Hepatocyte (in vitro differentiated cells): ENCODE measurements around the gene SUGP2. TPM values are rescaled to one million over a fixed set of nuclear protein-coding genes. Genes with fewer than 3 reads are reported as not detected.

ENCODE experiments used
- DNase-seq: peaks from one replicate; pipeline ENCODE4 v3.0.0-alpha.2; 2016; ENCODE audit warnings: low spot score
- H2AFZ ChIP-seq: fragments of 200-600 bp; sonication (generic); 2 replicates; pipeline ENCODE4 v1.6.0; 2016; ENCODE audit warnings: antibody characterized with exemption, mild to moderate bottlenecking
- H3K27ac ChIP-seq: fragments of 200-600 bp; sonication (generic); 2 replicates; pipeline ENCODE4 v1.5.1; 2016; ENCODE audit warnings: mild to moderate bottlenecking
- H3K27me3 ChIP-seq: fragments of 200-600 bp; sonication (generic); 2 replicates; pipeline ENCODE4 v1.6.1; 2016
- H3K36me3 ChIP-seq: fragments of 200-600 bp; sonication (generic); replicated peaks from 2 replicates; pipeline ENCODE4 v1.5.1; 2016; ENCODE audit warnings: low read depth; ENCODE audit not compliant: insufficient read depth
- H3K4me1 ChIP-seq: fragments of 200-600 bp; sonication (generic); 2 replicates; pipeline ENCODE4 v1.5.1; 2016; ENCODE audit warnings: mild to moderate bottlenecking, moderate library complexity; ENCODE audit not compliant: insufficient read depth
- H3K4me2 ChIP-seq: fragments of 200-600 bp; sonication (generic); 2 replicates; pipeline ENCODE4 v1.6.0; 2016
- H3K4me3 ChIP-seq: fragments of 200-600 bp; sonication (generic); 2 replicates; pipeline ENCODE4 v1.5.1; 2016; ENCODE audit warnings: mild to moderate bottlenecking
- H3K79me2 ChIP-seq: fragments of 200-600 bp; sonication (generic); 2 replicates; pipeline ENCODE4 v1.6.0; 2017; ENCODE audit warnings: mild to moderate bottlenecking
- H3K9me2 ChIP-seq: fragments of 200-600 bp; sonication (generic); replicated peaks from 2 replicates; pipeline ENCODE4 v1.6.0; 2017; ENCODE audit warnings: mild to moderate bottlenecking; ENCODE audit not compliant: insufficient read depth
- H3K9me3 ChIP-seq: fragments of 200-600 bp; sonication (generic); 2 replicates; pipeline ENCODE4 v1.5.1; 2016; ENCODE audit warnings: low read depth, mild to moderate bottlenecking
- H4K20me1 ChIP-seq: fragments of 200-600 bp; sonication (generic); 2 replicates; pipeline ENCODE4 v1.6.0; 2016; ENCODE audit warnings: mild to moderate bottlenecking; ENCODE audit not compliant: insufficient read depth, poor library complexity, severe bottlenecking
- CTCF ChIP-seq: fragments of 200-600 bp; sonication (generic); IDR thresholded peaks from 2 replicates; pipeline ENCODE4 v1.5.1; 2016; ENCODE audit warnings: antibody characterized with exemption, mild to moderate bottlenecking; ENCODE audit not compliant: poor library complexity
- EZH2 ChIP-seq: fragments of 200-600 bp; sonication (generic); IDR thresholded peaks from 2 replicates; pipeline ENCODE4 v1.6.1; 2016; ENCODE audit warnings: antibody characterized with exemption, mild to moderate bottlenecking, borderline replicate concordance
- EZH2phosphoT487 ChIP-seq: fragments of 200-600 bp; sonication (generic); IDR thresholded peaks from one replicate; pipeline ENCODE4 v1.6.1; 2018; ENCODE audit warnings: antibody characterized with exemption, mild to moderate bottlenecking, low read depth, moderate library complexity; ENCODE audit not compliant: unreplicated experiment, severe bottlenecking
- WGBS: methylation state at CpG from one replicate; pipeline ENCODE4 v1.1.6; 2016; ENCODE audit warnings: low lambda C conversion rate; ENCODE audit errors: missing lambda C conversion rate; 5-methylcytosine and 5-hydroxymethylcytosine counted together
- polyA plus RNA-seq: library from polyadenylated mRNA; unstranded; fragments of >200 nt; fragmentation: Nextera tagmentation; extraction: Ambion mirVana; gene quantifications from 2 replicates; pipeline ENCODE4 v1.2.1, GENCODE V29; 2016
- total RNA-seq: library from RNA; depleted of rRNA; stranded (reverse); fragments of >200 nt; gene quantifications from 2 replicates; pipeline ENCODE4 v1.2.3, GENCODE V29; 2014

Gene SUGP2
- total and polyA plus RNA-seq, 2 experiments from 2014 or later, result 36.4 to 51.0 TPM

GRCh38 chr19:19049406-19049805 lies 16.1 kb upstream of the SUGP2 start:
- Histone ChIP-seq H3K79me2 (no peaks in the 10 kb centered on the region), H3K4me1 (no peaks in the 10 kb centered on the region), H3K4me2 (no peak overlapping the region), H3K27ac (no peak overlapping the region), H3K36me3 (no peaks in the 10 kb centered on the region), H3K9me3 (no peaks in the 10 kb centered on the region), H3K4me3 (no peak overlapping the region), H4K20me1 (no peaks in the 10 kb centered on the region), H3K9me2 (no peaks in the 10 kb centered on the region), H2AFZ (no peak overlapping the region), H3K27me3 (no peaks in the 10 kb centered on the region)
- TF ChIP-seq CTCF, result no peak
- WGBS, result 99% methylated on average over 2 of the region's 2 CpGs
- no peak for DNase-seq

GRCh38 chr19:19043881-19044280 lies 10.6 kb upstream of the SUGP2 start:
- Histone ChIP-seq H3K9me2 (no peaks in the 10 kb centered on the region), H4K20me1 (peaks cover 3% of the 10 kb centered on the region), H3K4me2 (no peak overlapping the region), H2AFZ (no peak overlapping the region), H3K79me2 (peaks cover 34% of the 10 kb centered on the region), H3K27me3 (no peaks in the 10 kb centered on the region), H3K27ac (no peak overlapping the region), H3K4me3 (no peak overlapping the region), H3K4me1 (no peaks in the 10 kb centered on the region), H3K9me3 (no peaks in the 10 kb centered on the region), H3K36me3 (no peaks in the 10 kb centered on the region)
- no peak for DNase-seq
- TF ChIP-seq EZH2phosphoT487 (no peak), CTCF (no peak), EZH2 (no peak)
- 98% methylated on average over 6 of the region's 6 CpGs for WGBS

GRCh38 chr19:19043481-19043880 lies 10.2 kb upstream of the SUGP2 start:
- H3K27ac ChIP-seq, result no peak overlapping the region
- no peaks in the 10 kb centered on the region for H3K36me3 ChIP-seq
- WGBS, result 89% methylated on average over 6 of the region's 6 CpGs

More at GRCh38 chr19:19043481-19043880, 10.2 kb upstream of the SUGP2 start:
- DNase-seq, result no peak
- no peak for TF ChIP-seq EZH2phosphoT487
- TF ChIP-seq CTCF, result no peak
- TF ChIP-seq EZH2, result no peak
- Histone ChIP-seq H3K4me2 (no peak overlapping the region), H2AFZ (no peak overlapping the region), H3K4me3 (no peak overlapping the region), H3K4me1 (no peaks in the 10 kb centered on the region), H3K27me3 (no peaks in the 10 kb centered on the region), H4K20me1 (peaks cover 3% of the 10 kb centered on the region), H3K9me3 (no peaks in the 10 kb centered on the region), H3K9me2 (no peaks in the 10 kb centered on the region), H3K79me2 (peaks cover 38% of the 10 kb centered on the region)
